Measurements from ENCODE around the gene PHF20.
"Not testable (repeated sequence)": the region's sequence is repeated elsewhere in the genome, so short reads cannot be mapped to it uniquely, and the experiment has no call there.

Gene PHF20

DNA sequence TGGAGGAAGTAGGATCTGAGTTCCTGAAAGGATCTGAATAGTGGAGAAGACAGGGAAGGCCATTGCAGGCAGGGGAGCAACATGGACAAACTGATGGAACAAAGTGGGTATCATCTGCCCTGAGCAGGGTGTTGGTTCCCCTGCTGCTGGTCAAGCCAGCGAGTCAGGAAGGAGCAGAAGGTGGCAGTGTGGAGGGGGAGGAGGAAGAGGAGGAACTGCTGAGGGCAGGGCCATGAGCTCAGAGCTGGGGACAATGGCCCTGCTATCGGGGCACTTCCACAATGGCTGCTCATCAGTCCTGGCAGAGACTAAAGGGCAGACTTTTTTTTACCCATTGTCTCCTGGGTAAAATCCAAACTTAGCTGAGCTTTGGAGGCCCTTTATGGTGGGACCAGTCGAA is 210.2 kb downstream of the PHF20 start:
- DNase-seq, result no peak

DNA sequence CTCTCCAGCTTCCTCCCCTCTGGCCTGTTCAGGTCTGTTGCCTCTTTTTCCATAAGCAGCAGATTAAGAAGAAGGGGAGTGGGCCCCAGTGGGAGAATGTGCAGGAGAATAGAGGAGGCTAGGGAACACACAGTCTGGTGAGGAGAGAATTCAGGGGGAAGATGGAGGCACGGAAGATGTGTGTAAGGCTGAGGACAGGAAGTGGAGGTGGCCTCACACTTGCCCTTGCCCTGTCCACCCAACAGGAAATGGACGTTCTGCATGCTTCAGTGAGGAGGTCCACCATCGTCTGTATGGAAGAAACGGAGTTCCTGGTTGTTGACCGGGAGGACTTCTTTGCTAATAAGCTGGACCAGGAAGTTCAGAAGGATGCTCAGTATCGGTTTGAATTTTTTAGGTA is 212.6 kb downstream of the PHF20 start:
- no peak for DNase-seq

DNA sequence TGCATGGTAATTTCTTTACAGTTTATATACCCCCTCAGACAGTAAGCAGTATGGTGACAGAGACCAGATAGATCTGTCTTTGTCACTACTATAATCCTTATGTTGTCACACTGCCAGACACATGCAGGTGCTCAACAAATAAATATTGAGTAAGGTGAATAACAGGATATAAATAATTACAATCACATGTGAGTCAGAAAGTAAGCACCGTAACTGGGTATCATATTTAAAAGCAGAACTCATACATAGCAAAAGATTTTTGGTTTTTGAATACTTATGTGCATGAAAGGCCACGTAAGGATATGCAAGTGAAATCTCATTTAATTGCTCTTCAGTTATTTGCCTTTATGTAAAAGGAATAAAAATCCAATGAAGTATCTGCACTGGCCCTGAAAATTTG is 214.0 kb downstream of the PHF20 start:
- no peak for DNase-seq

DNA sequence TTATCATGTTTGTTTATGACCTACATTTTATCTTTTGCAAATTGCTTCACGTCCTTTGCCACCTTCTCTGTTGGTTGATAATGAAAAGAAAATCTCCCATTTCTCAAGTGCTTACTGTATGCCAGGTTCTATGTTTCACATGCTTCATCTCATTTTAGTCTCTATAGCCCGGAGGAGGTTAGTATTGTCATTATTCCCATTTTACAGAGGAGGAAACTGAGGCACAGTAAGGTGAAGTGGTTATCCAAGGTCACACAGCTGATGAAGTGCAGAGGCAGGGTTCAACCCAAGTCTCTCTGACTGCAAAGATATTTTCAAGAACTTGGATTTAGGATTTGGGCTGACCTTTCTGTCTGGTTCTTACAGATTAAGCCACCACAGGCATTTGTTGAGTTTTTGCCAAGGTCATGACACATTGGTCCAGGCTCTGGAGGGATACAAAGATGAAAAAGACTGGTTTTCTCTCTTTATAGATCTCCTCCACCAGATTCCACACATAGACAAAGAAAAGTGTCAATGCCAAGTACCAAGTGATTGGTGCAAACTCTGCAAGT is 217.2 kb downstream of the PHF20 start:
- peak; percentile 15 for DNase-seq

DNA sequence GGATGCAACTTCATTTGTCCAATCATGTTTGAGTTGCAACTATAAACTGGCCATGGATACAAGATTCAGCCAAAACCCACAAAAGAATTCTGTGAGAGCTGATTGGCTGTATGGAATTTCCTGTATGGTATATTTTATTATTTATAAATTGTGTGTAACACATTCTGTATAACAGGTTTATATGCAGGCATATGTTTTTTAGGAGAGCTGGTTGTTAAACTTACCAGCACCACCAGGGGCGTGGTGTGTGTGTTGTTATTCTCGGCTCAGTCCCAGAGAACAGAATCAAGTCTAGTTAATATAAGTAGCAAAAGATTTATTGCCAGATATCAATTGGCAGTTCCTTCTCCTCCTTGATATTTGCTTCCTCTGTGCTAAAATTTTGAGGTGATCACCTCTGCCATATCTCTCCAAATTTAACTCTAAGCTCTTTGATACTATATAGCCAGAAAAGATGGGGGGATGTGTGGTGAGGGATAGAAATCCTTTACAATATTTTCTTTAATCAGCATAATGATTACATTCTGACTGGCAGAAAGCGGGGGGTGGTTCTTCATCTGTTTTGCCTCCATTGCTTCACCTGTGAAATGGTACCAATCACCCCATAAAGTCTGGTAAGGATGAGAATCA is 219.4 kb downstream of the PHF20 start:
- peak; percentile 67 for DNase-seq

DNA sequence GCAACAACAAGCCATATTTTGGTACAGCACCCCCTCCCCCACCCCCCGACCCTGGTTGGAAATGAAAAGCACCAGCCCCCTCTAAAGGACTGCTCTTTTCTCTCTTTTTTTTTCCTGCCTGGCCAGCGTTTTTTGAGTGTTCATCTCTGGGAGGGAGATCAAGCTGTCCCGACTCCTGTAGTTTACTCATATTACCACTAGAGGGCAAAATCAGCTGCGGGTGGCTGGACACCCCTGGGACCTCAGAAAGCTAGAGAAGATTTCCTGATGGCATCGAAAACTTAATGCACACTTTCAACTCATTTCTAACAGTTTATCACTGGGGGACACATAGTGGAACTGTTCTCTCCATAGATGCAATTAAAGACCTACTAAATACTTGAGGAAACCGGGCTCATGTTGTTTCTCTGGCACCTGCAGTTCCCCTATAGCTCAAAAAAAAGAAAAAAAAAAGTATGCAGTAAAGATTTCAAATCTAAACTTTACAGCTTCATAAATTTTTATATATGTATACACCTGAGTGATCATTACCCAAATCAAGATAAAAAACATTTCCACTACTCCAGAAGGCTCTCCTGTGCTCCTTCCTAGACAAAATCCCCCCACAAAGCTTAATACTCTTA is 221.0 kb downstream of the PHF20 start:
- DNase-seq, result peak; percentile 80

DNA sequence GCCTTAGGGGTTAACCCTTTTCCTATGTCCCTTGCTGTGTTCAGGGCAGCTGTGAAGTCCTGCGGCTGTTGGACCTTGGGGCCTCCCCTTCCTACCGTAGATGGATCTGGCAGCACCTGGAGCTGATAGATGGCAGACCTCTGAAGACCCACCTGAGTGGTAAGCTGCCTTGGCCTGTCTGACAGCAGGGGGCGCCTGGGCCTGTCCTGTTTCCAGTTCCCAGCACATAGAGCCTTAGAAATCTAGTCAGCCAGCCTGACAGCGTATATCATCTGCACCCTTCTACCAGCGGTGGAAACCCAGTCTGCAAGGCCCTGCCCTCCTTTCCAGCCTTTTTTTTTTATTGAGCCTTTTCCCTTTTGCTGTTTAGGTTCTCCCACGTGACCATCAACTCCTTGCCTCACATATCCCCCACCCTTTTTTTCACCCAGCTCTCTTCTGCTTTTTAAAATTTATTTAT is 223.2 kb downstream of the PHF20 start:
- DNase-seq, result peak; percentile 87

DNA sequence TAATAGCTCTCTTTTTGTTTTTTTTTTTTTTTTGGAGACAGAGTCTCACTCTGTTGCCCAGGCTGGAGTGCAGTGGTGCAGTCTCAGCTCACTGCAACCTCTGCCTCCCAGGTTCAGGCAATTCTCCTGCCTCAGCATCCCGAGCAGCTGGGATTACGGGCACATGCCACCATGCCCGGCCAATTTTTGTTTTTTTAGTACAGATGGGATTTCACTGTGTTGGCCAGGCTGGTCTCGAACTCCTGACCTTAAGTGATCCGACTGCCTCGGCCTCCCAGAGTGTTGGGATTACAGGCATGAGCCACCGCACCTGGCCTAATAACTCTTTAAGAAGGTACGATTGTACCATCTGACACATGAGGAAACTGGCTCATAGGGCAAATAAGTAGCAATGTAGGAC is 224.7 kb downstream of the PHF20 start:
- DNase-seq, result not testable (repeated sequence)

Measured in hematopoietic multipotent progenitor cell treated with erythropoietin and hydrocortisone succinate and interleukin-3 and kit ligand, for 6 days (in vitro differentiated cells).